ENCODE measurements around the gene BFSP1. TPM values are rescaled to one million over a fixed set of nuclear protein-coding genes. Genes with fewer than 3 reads are reported as not detected.

BFSP1 gene
- total RNA-seq, 1 donor from 2014 or later = 9.6 TPM

GRCh38 chr20:17468073-17468840, 62.9 kb downstream of the BFSP1 start:
- Mint-ChIP-seq H3K9me3 (ENCODE audit: low read depth) (peaks cover 5% of the 10 kb centered on the region), H3K27ac (ENCODE audit: unreplicated experiment) (no peak overlapping the region), H3K27me3 (ENCODE audit: low read depth) (peaks cover 9% of the 10 kb centered on the region), H3K4me1 (ENCODE audit: low read depth) (peaks cover 1% of the 10 kb centered on the region), H3K36me3 (ENCODE audit: low read depth) (no peaks in the 10 kb centered on the region), H3K4me3 (ENCODE audit: unreplicated experiment) (no peak overlapping the region)
- peak; percentile 84 for DNase-seq (ENCODE audit: low spot score)
- TF ChIP-seq CTCF (IDR thresholded peaks at IDR 0.05) = no peak

DNA sequence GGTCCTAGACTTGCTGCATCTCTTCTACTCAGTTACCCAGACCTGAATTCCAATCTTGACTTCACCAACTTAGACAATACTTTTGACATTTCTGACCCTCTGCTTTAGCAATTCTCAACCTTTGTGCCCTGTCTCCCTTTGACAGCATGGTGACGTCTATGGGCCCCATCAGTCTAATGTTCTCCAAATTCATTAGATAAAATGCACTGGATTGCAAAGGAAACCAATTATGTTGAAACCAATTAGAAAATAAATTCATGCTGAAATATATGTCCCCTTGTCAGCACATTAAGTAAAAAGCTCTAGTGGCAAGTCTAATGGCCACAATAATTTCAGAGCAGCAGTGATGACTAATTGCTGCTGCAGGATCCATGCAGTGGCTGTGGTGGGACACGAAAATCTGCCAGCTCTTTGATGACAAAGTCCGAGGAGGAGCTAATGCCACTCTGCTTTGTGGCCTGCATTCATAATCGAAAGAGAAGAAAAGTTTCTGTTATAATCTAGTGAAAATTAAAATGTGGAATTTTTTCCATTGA, 64.0 kb downstream of the BFSP1 start:
- H3K4me3 Mint-ChIP-seq (ENCODE audit: unreplicated experiment) = no peak overlapping the region
- H3K27me3 Mint-ChIP-seq (ENCODE audit: low read depth) = peaks cover 12% of the 10 kb centered on the region
- DNase-seq (ENCODE audit: low spot score) = no peak
- peaks cover 5% of the 10 kb centered on the region for H3K9me3 Mint-ChIP-seq (ENCODE audit: low read depth)
- H3K36me3 Mint-ChIP-seq (ENCODE audit: low read depth) = no peaks in the 10 kb centered on the region
- no peak for TF ChIP-seq CTCF (IDR thresholded peaks at IDR 0.05)
- H3K4me1 Mint-ChIP-seq (ENCODE audit: low read depth) = no peaks in the 10 kb centered on the region
- H3K27ac Mint-ChIP-seq (ENCODE audit: unreplicated experiment) = no peak overlapping the region

GRCh38 chr20:17466641-17467040, 64.5 kb downstream of the BFSP1 start:
- Mint-ChIP-seq H3K27ac (ENCODE audit: unreplicated experiment) (no peak overlapping the region), H3K27me3 (ENCODE audit: low read depth) (peaks cover 14% of the 10 kb centered on the region), H3K9me3 (ENCODE audit: low read depth) (peaks cover 5% of the 10 kb centered on the region), H3K4me1 (ENCODE audit: low read depth) (no peaks in the 10 kb centered on the region), H3K36me3 (ENCODE audit: low read depth) (no peaks in the 10 kb centered on the region), H3K4me3 (ENCODE audit: unreplicated experiment) (no peak overlapping the region)
- no peak for DNase-seq (ENCODE audit: low spot score)
- no peak for TF ChIP-seq CTCF (IDR thresholded peaks at IDR 0.05)

DNA sequence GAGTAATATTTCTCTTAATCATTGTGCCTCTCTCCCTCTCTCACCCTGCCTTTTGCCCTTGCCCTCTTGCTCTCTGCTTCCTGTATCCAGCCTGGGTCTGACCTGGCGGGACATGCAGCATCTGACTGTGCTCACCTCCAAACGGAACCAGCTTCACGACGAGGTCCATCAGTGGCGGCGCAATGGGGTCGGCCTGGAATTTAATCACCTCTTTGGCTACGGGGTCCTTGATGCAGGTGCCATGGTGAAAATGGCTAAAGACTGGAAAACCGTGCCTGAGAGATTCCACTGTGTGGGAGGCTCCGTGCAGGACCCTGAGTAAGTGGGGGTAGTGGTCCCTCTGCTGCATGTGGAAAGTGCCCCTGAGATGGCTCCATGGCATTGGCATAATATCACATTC, 65.9 kb downstream of the BFSP1 start:
- H3K4me3 Mint-ChIP-seq (ENCODE audit: unreplicated experiment) = no peak overlapping the region
- peaks cover 12% of the 10 kb centered on the region for H3K27me3 Mint-ChIP-seq (ENCODE audit: low read depth)
- no peaks in the 10 kb centered on the region for H3K4me1 Mint-ChIP-seq (ENCODE audit: low read depth)
- no peak for DNase-seq (ENCODE audit: low spot score)
- no peak for TF ChIP-seq CTCF (IDR thresholded peaks at IDR 0.05)
- H3K9me3 Mint-ChIP-seq (ENCODE audit: low read depth) = peaks cover 5% of the 10 kb centered on the region
- no peaks in the 10 kb centered on the region for H3K36me3 Mint-ChIP-seq (ENCODE audit: low read depth)
- no peak overlapping the region for H3K27ac Mint-ChIP-seq (ENCODE audit: unreplicated experiment)

DNA sequence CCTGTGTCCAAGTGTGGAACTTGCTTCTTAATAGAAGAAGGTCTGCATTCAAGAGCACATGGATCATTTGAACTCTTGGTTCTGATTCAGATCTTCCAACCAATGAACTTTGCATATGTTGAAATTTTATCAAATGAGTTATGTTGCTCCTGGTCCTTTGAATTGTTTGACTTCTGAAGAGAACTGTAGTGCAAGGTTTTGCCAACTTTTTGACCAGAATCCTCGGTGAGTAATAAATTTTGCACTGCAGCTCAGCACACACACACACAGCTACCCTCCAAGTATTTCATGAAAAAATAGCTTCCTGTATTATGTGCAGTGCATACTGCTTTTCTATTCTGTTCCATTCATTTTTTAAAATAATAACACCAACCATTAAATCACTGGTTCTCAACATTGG, 67.5 kb downstream of the BFSP1 start:
- H3K27me3 Mint-ChIP-seq (ENCODE audit: low read depth) = peaks cover 14% of the 10 kb centered on the region
- H3K36me3 Mint-ChIP-seq (ENCODE audit: low read depth) = no peaks in the 10 kb centered on the region
- H3K4me1 Mint-ChIP-seq (ENCODE audit: low read depth) = no peaks in the 10 kb centered on the region
- H3K4me3 Mint-ChIP-seq (ENCODE audit: unreplicated experiment) = no peak overlapping the region
- TF ChIP-seq CTCF (IDR thresholded peaks at IDR 0.05) = no peak
- H3K9me3 Mint-ChIP-seq (ENCODE audit: low read depth) = peaks cover 5% of the 10 kb centered on the region
- H3K27ac Mint-ChIP-seq (ENCODE audit: unreplicated experiment) = no peak overlapping the region
- DNase-seq (ENCODE audit: low spot score) = no peak
